Measurements from ENCODE around the gene TMTC4.

The TMTC4 gene

GRCh38 chr13:100665403-100665802, 9.2 kb downstream of the TMTC4 start:
- no peak for DNase-seq

DNA sequence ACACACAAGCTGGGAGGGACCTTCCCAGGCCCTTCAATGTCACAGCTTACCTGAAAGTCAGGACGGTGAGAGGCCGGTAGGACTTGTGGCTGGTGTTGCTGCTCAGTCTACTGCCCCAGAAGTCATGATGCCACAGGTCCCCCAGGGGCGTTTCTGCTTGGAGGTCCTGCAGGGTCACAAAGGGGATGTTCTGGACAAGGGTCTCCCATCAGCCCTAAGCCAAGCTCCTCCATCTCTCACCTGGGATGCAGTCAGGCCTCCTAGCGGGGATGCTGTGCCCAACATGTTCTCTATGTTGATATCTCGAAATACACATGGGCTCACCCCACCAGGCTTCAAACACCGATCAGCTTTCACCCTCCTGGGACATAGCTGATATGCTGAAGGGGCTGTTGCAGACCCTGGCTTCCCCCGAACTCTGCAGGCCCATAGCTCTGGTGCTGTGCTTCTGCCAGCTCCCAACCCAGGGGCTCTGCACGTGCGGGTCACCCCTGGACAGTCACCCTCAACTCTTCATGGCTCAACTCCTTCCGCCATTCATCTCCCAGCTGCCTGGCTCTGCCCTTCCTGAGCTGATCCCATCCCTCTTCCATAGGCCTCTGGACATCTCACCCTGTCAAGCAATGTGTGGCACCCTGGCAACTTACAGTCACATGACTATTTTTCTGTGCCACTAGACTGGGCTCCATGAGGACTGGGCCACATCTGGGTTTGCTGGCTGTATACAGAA, 10.3 kb downstream of the TMTC4 start:
- DNase-seq: no peak

GRCh38 chr13:100662468-100663211, 12.0 kb downstream of the TMTC4 start:
- no peak for DNase-seq

DNA sequence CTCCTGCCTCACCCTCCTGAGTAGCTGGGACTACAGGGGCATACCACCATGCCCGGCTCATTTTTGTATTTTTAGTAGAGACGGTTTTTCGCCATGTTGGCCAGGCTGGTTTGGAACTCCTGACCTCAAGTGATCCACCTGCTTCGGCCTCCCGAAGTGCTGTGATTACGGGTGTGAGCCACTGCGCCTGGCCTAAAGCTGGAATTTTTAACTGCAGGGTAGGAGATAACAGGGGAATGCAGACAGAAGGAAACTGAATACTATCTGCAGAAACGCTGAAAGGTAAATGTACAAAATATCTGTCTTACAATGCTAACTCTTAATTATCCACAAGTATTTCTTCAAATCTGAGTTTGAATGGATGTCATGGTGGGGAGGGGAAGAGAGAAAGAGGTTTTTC, 13.8 kb downstream of the TMTC4 start:
- no peak for DNase-seq

GRCh38 chr13:100659578-100659977, 15.0 kb downstream of the TMTC4 start:
- DNase-seq: no peak

DNA sequence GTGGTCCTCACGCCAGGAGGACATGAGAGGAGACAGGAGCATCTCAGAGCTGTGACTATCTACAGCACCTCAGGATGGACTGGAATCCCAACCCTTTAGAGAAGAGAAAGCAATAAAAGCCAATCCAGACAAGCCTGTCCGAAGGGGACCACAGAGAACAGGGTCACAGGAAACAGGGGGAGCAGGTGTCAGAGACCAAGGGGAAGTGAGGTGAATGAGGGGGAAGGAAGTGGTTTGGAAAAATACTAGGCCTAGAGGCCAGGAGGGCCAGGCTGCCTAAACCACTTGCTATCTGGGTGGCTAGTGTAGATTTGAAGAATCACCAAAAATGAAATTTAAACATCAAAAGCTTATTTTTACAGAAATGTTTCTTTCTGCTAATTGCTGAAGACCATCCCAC, 16.2 kb downstream of the TMTC4 start:
- DNase-seq: no peak

DNA sequence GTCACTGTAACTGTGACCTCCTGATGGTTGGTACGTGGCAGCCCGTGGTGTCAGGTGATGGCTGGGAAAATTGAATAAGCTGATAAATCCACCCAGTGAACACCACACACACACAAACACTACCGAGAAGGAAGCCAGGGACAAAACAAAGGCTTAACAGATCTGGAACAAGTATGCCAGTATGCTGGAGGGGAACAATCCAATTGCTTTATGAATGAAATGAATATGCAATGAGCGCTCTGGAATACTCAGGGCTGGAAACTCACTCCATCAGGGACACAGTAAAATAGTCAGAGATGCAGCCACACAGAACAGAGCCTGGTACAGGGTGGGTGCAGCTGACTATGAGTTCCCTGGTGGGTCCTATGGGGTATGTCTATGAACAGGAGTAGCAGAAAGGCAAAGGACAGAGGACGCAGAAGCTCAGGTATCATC, 16.7 kb downstream of the TMTC4 start:
- DNase-seq: no peak

DNA sequence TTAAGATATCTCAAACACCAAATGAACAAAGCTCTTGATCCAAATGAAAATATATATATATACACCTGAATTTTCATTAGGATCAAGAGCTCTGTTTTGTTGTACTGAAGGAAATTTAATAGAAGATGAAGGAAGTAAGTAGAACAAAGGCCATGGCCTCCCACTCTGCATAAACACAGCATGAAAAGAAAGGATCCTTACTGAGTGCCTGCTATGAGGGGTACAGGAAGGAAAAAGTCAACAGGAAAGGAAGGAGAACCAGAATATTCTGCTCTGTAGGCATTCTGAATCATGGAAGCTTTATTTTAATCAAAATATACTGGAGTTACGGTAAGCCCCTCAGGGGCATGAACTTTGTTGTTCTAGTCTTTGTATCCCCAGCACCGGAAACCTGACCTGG, 22.1 kb downstream of the TMTC4 start:
- DNase-seq: no peak

DNA sequence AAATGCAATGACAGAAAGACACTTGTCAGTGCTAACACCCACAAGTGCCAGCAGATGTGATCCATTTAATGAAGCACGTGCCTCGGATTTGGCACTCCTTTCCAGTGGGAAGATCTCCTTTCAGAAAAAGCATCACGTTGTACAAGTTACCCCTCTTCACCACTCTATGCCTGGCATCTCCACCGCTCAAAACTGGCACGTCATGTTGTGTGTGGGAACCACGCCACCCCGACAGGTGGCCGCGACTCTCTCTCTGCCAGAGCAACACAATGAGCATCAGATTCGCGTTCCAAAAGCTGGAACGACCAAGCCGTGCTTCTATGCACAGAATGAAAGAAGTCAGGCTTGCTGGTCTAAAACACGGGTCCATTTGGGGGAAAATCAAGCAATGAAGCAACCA, 24.3 kb downstream of the TMTC4 start:
- peak; percentile 26 for DNase-seq

DNA sequence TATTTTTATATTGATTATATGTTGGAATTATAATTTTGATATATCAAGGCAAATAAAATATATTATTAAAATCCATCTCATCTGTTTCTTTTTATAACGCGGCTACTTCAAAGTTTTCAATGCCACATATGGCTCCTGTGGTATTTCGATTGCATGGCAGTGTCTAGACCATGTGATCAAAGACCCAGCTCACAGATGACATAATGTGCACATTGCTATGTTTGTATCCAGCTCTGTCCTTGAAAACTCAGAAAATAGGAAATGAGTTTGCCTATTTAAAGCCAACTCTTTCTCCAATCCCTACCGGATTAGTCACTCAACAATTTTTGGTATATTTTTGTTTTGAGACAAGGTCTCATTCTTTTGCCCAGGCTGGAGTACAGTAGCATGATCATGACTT, 26.2 kb downstream of the TMTC4 start:
- DNase-seq: no peak

- DNase-seq: no peak
Measured at GRCh38 chr13:100646871-100647270, 27.7 kb downstream of the TMTC4 start.

- peak; percentile 17 for DNase-seq
Measured at GRCh38 chr13:100646030-100646673, 28.4 kb downstream of the TMTC4 start.

- peak; percentile 97 for DNase-seq
Measured at GRCh38 chr13:100645382-100645781, 29.2 kb downstream of the TMTC4 start.

DNA sequence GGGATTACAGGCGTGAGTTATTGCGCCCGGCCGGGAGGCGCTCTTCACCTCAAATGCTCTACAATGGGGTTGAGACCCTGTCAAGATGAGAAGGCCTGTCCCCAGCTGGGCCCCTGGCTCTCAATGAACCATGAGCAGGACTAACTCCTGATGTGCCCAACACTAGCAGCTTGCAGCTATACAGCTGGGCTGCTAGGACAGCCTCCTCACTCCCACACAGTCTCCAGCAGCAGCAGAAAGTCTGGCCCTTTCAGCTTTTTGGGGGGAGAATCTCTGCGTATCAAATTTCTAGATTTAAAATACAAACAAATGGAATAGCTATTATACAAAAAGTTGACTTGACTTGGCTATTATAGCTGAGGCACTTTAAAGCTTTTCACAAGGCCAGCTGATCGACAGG, 30.2 kb downstream of the TMTC4 start:
- DNase-seq: peak; percentile 8

- DNase-seq: no peak
Measured at GRCh38 chr13:100637796-100638195, 36.8 kb downstream of the TMTC4 start.

GRCh38 chr13:100637380-100637779, 37.2 kb downstream of the TMTC4 start:
- DNase-seq: no peak

GRCh38 chr13:100636441-100636840, 38.2 kb downstream of the TMTC4 start:
- DNase-seq: no peak

DNA sequence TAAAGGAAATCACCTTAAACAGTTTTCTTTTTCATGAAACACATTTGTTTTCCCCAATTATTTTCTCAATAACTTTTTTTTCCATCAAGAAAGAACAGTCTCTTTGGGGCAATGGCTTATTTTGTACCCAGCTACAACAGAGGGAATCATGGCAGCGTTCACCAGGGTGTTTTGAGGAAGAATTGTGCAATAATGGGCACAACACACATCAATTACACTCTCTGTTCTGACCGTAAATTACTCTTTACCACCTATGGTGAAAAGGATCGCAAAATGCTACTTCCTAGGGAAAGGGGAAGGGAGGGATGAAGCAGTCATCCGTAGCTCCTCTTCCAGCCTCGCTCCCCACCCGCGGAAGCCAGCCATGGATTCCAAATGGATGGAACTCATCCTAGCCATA, 38.6 kb downstream of the TMTC4 start:
- DNase-seq: no peak

DNA sequence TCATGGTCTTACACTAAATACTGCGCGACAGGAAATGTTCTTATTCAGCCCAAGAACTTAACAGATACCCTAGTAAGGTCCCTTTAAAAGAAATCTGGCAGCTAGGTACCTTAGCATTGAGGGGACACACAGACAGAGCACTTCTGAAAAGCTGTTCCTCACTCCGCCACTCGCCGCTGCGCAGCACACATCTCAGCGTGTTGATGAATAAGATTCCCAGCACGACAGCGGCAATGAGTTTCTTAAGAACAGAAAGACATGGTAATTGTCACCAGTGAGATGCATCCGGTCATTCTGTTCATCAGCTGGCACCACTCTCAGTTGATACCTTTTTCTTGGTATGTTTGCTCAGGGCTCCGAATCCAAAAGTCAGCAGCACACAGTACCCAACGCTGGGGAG, 39.9 kb downstream of the TMTC4 start:
- no peak for DNase-seq

DNA sequence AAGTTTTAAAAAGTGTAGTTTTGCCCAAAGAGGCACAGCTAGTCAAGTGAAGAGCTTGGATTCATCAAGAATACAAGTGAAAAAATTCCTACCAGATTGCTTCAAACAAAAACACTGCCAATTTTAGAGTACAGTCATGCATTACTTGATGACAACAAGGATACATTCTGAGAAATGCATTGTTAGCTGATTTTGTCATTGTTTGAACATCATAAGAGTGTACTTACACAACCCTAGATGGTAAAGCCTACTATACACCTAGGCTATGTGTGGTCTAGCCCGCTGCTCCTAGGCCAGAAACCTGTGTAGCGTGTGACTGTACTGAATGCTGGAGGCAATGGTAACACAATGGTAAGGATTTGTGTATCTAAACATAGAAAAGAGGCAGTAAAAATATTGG, 41.1 kb downstream of the TMTC4 start:
- DNase-seq: no peak

DNA sequence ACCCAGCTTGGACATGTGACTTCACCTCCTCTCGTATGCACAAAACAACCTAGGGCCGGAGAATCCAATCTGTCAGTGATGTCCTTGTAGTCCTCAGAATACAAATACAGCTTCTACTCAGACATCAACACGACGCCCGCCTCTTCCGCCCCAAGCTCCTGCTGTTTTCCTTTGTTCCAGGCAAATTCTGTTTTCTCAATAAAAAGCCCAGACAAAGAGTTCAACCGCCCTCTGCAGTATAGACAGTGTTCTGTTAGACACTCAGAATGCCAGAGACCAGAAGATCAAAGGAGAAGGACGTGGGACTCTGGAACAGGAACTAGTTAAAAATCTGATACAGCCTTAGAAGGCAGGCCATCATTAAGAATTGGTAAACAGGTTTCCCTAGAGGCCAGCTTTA, 44.0 kb downstream of the TMTC4 start:
- peak; percentile 66 for DNase-seq

- no peak for DNase-seq
Measured at GRCh38 chr13:100627120-100627519, 47.5 kb downstream of the TMTC4 start.

GRCh38 chr13:100625447-100625846, 49.1 kb downstream of the TMTC4 start:
- no peak for DNase-seq

GRCh38 chr13:100620792-100621191, 53.8 kb downstream of the TMTC4 start:
- DNase-seq: no peak
